Lower lobe of right lung (tissue), 2 donors: ENCODE measurements around the gene MARVELD1. TPM values are rescaled to one million over a fixed set of nuclear protein-coding genes. Genes with fewer than 3 reads are reported as not detected.
A peak's percentile ranks its signal among the peaks of the same experiment; 100 is the strongest.

Source experiments
- ATAC-seq, 2 donors: fragments of 200-7000 bp; cut with Tn5 transposase; one replicate each; pipeline ENCODE4 v1.9.1; 2020 to 2022; ENCODE audit warnings: mild to moderate bottlenecking in 2 of 2, moderate library complexity in 2 of 2
- DNase-seq: peaks from one replicate; pipeline ENCODE4 v3.0.0-alpha.2; 2020
- H3K27ac ChIP-seq: fragments of 200-600 bp; one replicate; pipeline ENCODE4 v1.8.0; 2022
- H3K27me3 ChIP-seq: fragments of 200-600 bp; one replicate; pipeline ENCODE4 v1.8.0; 2022; ENCODE audit warnings: low read depth
- H3K36me3 ChIP-seq: fragments of 200-600 bp; one replicate; pipeline ENCODE4 v1.8.0; 2022; ENCODE audit warnings: mild to moderate bottlenecking
- H3K4me1 ChIP-seq: fragments of 200-600 bp; one replicate; pipeline ENCODE4 v1.8.0; 2022
- H3K4me3 ChIP-seq: fragments of 200-600 bp; one replicate; pipeline ENCODE4 v1.8.0; 2022; ENCODE audit warnings: mild to moderate bottlenecking
- H3K9me3 ChIP-seq: fragments of 200-600 bp; one replicate; pipeline ENCODE4 v1.8.0; 2022
- intact Hi-C: fragments of 100-400 bp; cut with DNase I; formaldehyde crosslinking; loops from one replicate; pipeline ENCODE4 v1.11.0; 2022
- total RNA-seq: library from RNA; stranded (reverse); fragmentation: NEBNext Ultra II Directional; extraction: Animal tissue kit (Norgen Biotek cat#: 25700); gene quantifications from one replicate; pipeline ENCODE4 v1.2.1, GENCODE V29; 2021
- TF ChIP-seq, protein P1 (sequence below): fragments of 200-600 bp; IDR thresholded peaks from one replicate; pipeline ENCODE4 v1.8.0; 2022; ENCODE audit warnings: antibody characterized with exemption, mild to moderate bottlenecking
- donor health status: DM: no; HTN: yes; CAD: no; lungs with severe emphysema.

Gene MARVELD1
- total RNA-seq, 1 donor from 2014 or later = 36.5 TPM

GRCh38 chr10:97754726-97755125 lies 41.2 kb downstream of the MARVELD1 start:
- DNase-seq = no peak
- H3K36me3 ChIP-seq = peaks cover 98% of the 10 kb centered on the region
- intact Hi-C loops = no loop called here
- no peak overlapping the region for H3K4me3 ChIP-seq
- no peaks in the 10 kb centered on the region for H3K9me3 ChIP-seq
- H3K27me3 ChIP-seq = no peaks in the 10 kb centered on the region
- TF ChIP-seq, protein P1, sequence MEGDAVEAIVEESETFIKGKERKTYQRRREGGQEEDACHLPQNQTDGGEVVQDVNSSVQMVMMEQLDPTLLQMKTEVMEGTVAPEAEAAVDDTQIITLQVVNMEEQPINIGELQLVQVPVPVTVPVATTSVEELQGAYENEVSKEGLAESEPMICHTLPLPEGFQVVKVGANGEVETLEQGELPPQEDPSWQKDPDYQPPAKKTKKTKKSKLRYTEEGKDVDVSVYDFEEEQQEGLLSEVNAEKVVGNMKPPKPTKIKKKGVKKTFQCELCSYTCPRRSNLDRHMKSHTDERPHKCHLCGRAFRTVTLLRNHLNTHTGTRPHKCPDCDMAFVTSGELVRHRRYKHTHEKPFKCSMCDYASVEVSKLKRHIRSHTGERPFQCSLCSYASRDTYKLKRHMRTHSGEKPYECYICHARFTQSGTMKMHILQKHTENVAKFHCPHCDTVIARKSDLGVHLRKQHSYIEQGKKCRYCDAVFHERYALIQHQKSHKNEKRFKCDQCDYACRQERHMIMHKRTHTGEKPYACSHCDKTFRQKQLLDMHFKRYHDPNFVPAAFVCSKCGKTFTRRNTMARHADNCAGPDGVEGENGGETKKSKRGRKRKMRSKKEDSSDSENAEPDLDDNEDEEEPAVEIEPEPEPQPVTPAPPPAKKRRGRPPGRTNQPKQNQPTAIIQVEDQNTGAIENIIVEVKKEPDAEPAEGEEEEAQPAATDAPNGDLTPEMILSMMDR = no peak
- H3K27ac ChIP-seq = no peak overlapping the region
- no peaks in the 10 kb centered on the region for H3K4me1 ChIP-seq
- ATAC-seq = no peak

GRCh38 chr10:97755718-97756117 lies 42.2 kb downstream of the MARVELD1 start:
- Histone ChIP-seq H3K4me1 (no peaks in the 10 kb centered on the region), H3K27ac (no peak overlapping the region), H3K4me3 (no peak overlapping the region), H3K27me3 (no peaks in the 10 kb centered on the region), H3K36me3 (peaks cover 98% of the 10 kb centered on the region), H3K9me3 (no peaks in the 10 kb centered on the region)
- ATAC-seq (no peak), DNase-seq (no peak)
- TF ChIP-seq, protein P1 = no peak
- intact Hi-C loops = no loop called here

DNA sequence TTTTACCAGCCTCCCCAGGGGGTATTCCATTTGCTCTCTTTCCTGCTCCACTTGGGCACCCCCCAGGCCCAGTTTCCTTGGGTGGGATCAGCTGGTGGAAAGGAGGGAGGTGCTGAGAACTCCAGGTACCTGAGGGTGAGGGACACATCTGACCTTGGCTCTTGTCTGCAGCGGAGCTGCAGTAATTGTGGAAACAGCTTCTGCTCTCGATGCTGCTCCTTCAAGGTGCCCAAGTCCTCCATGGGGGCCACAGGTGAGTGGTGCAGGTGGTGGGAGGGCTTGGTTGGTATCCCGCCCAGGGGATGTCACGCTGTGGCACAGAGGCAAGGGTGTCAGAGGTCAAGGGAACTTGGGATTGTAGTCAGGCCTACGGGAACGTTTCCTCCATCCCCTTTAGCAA lies 43.9 kb downstream of the MARVELD1 start:
- Histone ChIP-seq H3K27me3 (no peaks in the 10 kb centered on the region), H3K36me3 (peaks cover 89% of the 10 kb centered on the region), H3K27ac (no peak overlapping the region), H3K4me3 (no peak overlapping the region), H3K4me1 (no peaks in the 10 kb centered on the region), H3K9me3 (no peaks in the 10 kb centered on the region)
- no peak for DNase-seq
- ATAC-seq = no peak
- intact Hi-C loops = no loop called here
- TF ChIP-seq, protein P1 = no peak

- DNase-seq = peak; percentile 76
- no peaks in the 10 kb centered on the region for H3K27me3 ChIP-seq
- H3K9me3 ChIP-seq = no peaks in the 10 kb centered on the region
- ATAC-seq = peak; percentile 86 to 88
- no peak overlapping the region for H3K4me3 ChIP-seq
- H3K27ac ChIP-seq = no peak overlapping the region
- intact Hi-C loops = no loop called here
- H3K4me1 ChIP-seq = no peaks in the 10 kb centered on the region
- TF ChIP-seq, protein P1 = peak; percentile 88
- H3K36me3 ChIP-seq = peaks cover 70% of the 10 kb centered on the region
These were observed 45.8 kb downstream of the MARVELD1 start for GRCh38 chr10:97759158-97759887.

- intact Hi-C loops = no loop called here
- no peak overlapping the region for H3K27ac ChIP-seq
- H3K4me1 ChIP-seq = no peaks in the 10 kb centered on the region
- H3K9me3 ChIP-seq = no peaks in the 10 kb centered on the region
- DNase-seq (no peak), ATAC-seq (peak in 1 of 2 donors; percentile 6)
- peaks cover 64% of the 10 kb centered on the region for H3K36me3 ChIP-seq
- TF ChIP-seq, protein P1 = no peak
- no peak overlapping the region for H3K4me3 ChIP-seq
- H3K27me3 ChIP-seq = no peaks in the 10 kb centered on the region
These were observed 46.4 kb downstream of the MARVELD1 start for GRCh38 chr10:97759946-97760345.
